Endothelial cell (in vitro differentiated cells): Measurements from ENCODE around the gene TGM2. TPM values are rescaled to one million over a fixed set of nuclear protein-coding genes. Genes with fewer than 3 reads are reported as not detected.

Experiments used
- DNase-seq: peaks from one replicate; pipeline ENCODE4 v3.0.0; 2021; ENCODE audit warnings: low spot score
- H3K27ac Mint-ChIP-seq: one replicate; pipeline ENCODE4 v1.8.0; 2021; ENCODE audit warnings: mixed read lengths, inconsistent platforms; ENCODE audit not compliant: unreplicated experiment
- H3K27me3 Mint-ChIP-seq: one replicate; pipeline ENCODE4 v1.8.0; 2021; ENCODE audit warnings: mild to moderate bottlenecking, moderate library complexity, mixed read lengths, inconsistent platforms; ENCODE audit not compliant: unreplicated experiment
- H3K36me3 Mint-ChIP-seq: one replicate; pipeline ENCODE4 v1.8.0; 2021; ENCODE audit warnings: mild to moderate bottlenecking, low read depth, mixed read lengths, inconsistent platforms; ENCODE audit not compliant: unreplicated experiment
- H3K4me1 Mint-ChIP-seq: one replicate; pipeline ENCODE4 v1.8.0; 2021; ENCODE audit warnings: mild to moderate bottlenecking, mixed read lengths, inconsistent platforms; ENCODE audit not compliant: unreplicated experiment
- H3K4me3 Mint-ChIP-seq: one replicate; pipeline ENCODE4 v1.8.0; 2021; ENCODE audit warnings: mild to moderate bottlenecking, mixed read lengths, inconsistent platforms; ENCODE audit not compliant: unreplicated experiment
- H3K9me3 Mint-ChIP-seq: one replicate; pipeline ENCODE4 v1.8.0; 2021; ENCODE audit warnings: mixed read lengths, inconsistent platforms; ENCODE audit not compliant: unreplicated experiment
- total RNA-seq: library from RNA; stranded (reverse); fragmentation: NEBNext Ultra II Directional; extraction: Animal tissue kit (Norgen Biotek cat#: 25700); gene quantifications from one replicate; pipeline ENCODE4 v1.2.1, GENCODE V29; 2021; ENCODE audit not compliant: unreplicated experiment
- TF ChIP-seq, protein P1 (sequence below): fragments of 200-600 bp; sonication (generic); IDR thresholded peaks from one replicate; pipeline ENCODE4 v1.5.0; 2021; ENCODE audit warnings: antibody characterized with exemption; ENCODE audit not compliant: unreplicated experiment

TGM2 gene
- total RNA-seq, 1 donor from 2014 or later, result 216 TPM

DNA sequence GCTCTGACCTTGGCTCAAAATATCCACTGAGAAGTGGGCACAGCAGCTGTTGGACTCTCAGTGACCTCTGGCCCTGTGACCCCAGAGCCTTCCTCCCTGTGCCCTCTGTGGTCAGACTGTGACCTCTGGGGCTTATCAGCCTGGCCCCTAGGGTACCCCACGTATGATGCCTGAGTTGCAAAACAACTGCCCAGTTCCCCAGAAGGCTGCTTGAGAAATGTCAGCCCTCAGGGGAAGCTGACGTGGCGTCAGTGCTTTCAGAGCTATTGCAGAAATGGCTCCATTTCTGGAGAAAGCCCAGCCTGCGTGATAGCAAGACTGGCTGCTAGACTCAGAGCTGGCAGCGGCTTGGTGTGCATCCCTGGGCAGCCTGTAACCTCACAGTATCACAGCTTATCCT lies 31.5 kb upstream of the TGM2 start:
- H3K9me3 Mint-ChIP-seq, result no peaks in the 10 kb centered on the region
- H3K27me3 Mint-ChIP-seq, result peaks cover 9% of the 10 kb centered on the region
- no peak overlapping the region for H3K27ac Mint-ChIP-seq
- H3K4me3 Mint-ChIP-seq, result no peak overlapping the region
- H3K4me1 Mint-ChIP-seq, result peaks cover 8% of the 10 kb centered on the region
- no peak for DNase-seq
- TF ChIP-seq, protein P1, sequence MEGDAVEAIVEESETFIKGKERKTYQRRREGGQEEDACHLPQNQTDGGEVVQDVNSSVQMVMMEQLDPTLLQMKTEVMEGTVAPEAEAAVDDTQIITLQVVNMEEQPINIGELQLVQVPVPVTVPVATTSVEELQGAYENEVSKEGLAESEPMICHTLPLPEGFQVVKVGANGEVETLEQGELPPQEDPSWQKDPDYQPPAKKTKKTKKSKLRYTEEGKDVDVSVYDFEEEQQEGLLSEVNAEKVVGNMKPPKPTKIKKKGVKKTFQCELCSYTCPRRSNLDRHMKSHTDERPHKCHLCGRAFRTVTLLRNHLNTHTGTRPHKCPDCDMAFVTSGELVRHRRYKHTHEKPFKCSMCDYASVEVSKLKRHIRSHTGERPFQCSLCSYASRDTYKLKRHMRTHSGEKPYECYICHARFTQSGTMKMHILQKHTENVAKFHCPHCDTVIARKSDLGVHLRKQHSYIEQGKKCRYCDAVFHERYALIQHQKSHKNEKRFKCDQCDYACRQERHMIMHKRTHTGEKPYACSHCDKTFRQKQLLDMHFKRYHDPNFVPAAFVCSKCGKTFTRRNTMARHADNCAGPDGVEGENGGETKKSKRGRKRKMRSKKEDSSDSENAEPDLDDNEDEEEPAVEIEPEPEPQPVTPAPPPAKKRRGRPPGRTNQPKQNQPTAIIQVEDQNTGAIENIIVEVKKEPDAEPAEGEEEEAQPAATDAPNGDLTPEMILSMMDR, result no peak
- H3K36me3 Mint-ChIP-seq, result no peaks in the 10 kb centered on the region

DNA sequence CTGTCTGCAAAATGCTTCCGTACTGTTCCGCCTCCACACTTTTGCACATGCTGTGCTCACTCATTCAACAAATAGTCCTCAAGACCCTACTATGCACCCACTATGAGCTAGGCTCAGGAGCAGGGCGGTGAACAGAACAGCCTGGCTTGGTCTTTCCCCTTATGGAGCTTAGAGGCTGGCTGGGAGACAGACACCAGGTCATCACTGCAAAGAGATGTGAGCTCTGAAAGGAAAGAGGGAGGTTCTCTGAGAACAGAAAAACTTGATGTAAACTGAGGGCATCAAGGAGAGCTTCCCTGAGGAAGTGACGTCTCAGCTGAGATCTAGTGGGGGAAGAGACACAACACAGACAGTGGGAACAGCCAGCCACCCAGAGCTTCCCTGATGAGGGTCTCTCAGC lies 31.0 kb upstream of the TGM2 start:
- Mint-ChIP-seq H3K4me1 (peaks cover 8% of the 10 kb centered on the region), H3K9me3 (no peaks in the 10 kb centered on the region), H3K36me3 (no peaks in the 10 kb centered on the region), H3K4me3 (no peak overlapping the region), H3K27ac (no peak overlapping the region), H3K27me3 (peaks cover 9% of the 10 kb centered on the region)
- no peak for DNase-seq
- TF ChIP-seq, protein P1, result no peak

DNA sequence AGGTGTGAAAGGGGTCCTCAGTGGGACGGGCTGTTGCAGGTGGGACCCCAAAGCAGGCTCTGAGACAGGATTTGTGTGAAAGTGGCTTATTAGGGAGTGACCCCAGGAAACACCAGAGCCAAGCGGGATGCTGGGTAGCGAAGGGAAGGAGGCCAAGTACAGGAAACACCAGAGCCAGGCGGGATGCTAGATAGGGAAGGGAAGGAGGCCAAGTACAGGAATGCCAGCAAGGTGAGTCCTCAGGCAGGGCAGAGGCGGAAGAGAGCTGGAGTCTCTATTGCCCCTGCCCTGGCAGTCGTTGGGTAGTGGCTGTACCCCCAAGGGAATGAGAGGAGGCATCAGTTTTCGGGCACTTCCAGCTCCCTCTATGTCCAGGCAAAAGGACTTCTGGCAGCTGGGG lies 30.5 kb upstream of the TGM2 start:
- H3K9me3 Mint-ChIP-seq, result no peaks in the 10 kb centered on the region
- no peak for DNase-seq
- H3K27me3 Mint-ChIP-seq, result peaks cover 9% of the 10 kb centered on the region
- no peak overlapping the region for H3K27ac Mint-ChIP-seq
- TF ChIP-seq, protein P1, result no peak
- no peaks in the 10 kb centered on the region for H3K36me3 Mint-ChIP-seq
- no peak overlapping the region for H3K4me3 Mint-ChIP-seq
- H3K4me1 Mint-ChIP-seq, result peaks cover 8% of the 10 kb centered on the region

DNA sequence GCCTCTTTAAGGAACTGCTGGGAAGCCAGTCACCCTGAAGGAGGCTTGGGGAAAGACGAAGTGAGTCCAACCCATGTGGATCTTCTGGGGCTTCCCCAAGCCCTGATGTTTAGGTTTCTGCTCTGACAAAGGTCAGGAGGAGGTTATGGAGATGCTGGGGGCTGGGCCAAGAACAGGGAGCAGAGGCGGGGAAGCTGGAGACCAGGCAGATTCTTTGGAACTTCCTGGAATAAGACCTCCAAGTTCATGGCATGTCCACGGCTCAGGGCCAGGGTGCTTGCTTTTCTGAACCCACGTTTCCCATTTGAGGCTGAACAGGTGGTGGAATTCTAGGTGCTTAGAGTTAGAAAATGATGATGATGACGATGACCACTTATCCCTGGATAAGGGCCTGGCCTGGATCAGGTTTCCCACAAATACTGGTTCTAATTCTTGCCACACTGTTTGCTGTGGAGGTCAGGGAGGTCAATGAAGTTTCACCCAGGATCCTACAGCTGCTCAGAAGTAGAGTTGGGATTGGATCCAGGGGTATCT lies 30.0 kb upstream of the TGM2 start:
- Mint-ChIP-seq H3K36me3 (no peaks in the 10 kb centered on the region), H3K27me3 (peaks cover 9% of the 10 kb centered on the region), H3K9me3 (no peaks in the 10 kb centered on the region), H3K4me3 (no peak overlapping the region), H3K4me1 (peaks cover 8% of the 10 kb centered on the region), H3K27ac (no peak overlapping the region)
- TF ChIP-seq, protein P1, result no peak
- no peak for DNase-seq

DNA sequence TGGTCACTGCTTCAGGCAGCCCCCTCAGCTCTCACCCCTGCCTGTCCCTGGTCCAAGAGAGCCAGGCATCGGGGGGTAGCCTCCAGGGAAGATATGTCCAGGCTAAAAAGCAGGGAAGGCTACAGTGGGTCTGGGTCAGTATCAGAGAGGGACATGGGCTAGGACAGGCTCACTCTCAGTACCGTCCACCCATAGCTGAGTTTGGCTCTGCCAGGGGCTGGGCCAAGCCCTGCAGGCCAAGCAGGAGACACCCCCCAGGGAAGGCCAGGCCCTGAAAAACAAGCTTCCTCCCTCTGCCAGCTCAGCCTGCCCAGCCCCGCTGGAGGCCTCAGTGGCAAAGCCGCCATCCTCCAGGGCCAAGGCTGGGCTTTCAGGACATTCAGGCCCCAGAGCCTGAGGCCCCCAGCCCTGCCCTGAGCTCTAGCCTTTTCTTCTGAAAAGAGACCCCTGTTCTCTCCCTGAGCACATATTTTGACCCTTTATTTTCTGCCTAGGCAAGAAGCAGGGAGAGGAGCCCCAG lies 28.6 kb upstream of the TGM2 start:
- Mint-ChIP-seq H3K36me3 (no peaks in the 10 kb centered on the region), H3K4me3 (no peak overlapping the region), H3K9me3 (no peaks in the 10 kb centered on the region), H3K27ac (no peak overlapping the region), H3K27me3 (peaks cover 8% of the 10 kb centered on the region), H3K4me1 (peaks cover 8% of the 10 kb centered on the region)
- no peak for DNase-seq
- TF ChIP-seq, protein P1, result no peak
